K562 (cell line): ENCODE data around the gene CELSR3. TPM values are rescaled to one million over a fixed set of nuclear protein-coding genes. Genes with fewer than 3 reads are reported as not detected.

Experiments used
- ATAC-seq: fragments of 200-7000 bp; cut with Tn5 transposase; 3 replicates; pipeline ENCODE4 v1.9.1; 2020; ENCODE audit warnings: moderate library complexity
- BruUV-seq: library from RNA; stranded (reverse); fragments of 400-500 nt; replicated peaks from 2 replicates; lab custom pipeline; 2021; lab: Mats Ljungman, UMichigan
- CTCF ChIA-PET: fragments of 300-600 bp; formaldehyde crosslinking; extraction: SDS; loops from one replicate; lab custom pipeline; 2021; ENCODE audit warnings: low intra/inter-chr PET ratio; lab: Yijun Ruan, JAX
- POLR2A ChIA-PET: fragments of 300-600, 350-650 bp; sonication (Branson Sonifier 250); formaldehyde crosslinking; extraction: SDS; loops from one replicate; lab custom pipeline; 2021; ENCODE audit warnings: antibody characterized with exemption, inconsistent platforms; lab: Yijun Ruan, JAX
- DNase-seq, 4 experiments: peaks; one replicate each; pipeline versions ENCODE4 v3.0.0 to v3.0.0-alpha.2; 2011 to 2018; ENCODE audit warnings: low spot score in 3 of 4, mixed read lengths in 3 of 4; ENCODE audit errors: extremely low read depth in 1 of 4
- FAIRE-seq: peaks from 2 replicates; lab custom pipeline; 2011; peaks lifted over from hg19 to GRCh38; lab: Jason Lieb, UNC
- H2AFZ ChIP-seq: 2 replicates; pipeline ENCODE4 v1.6.0; 2011; ENCODE audit warnings: low read depth, low read length, control low read depth, inconsistent platforms
- H3K27ac ChIP-seq: fragments of 200-600 bp; 3 replicates; pipeline ENCODE4 v1.8.0; 2011; ENCODE audit warnings: low read depth, mild to moderate bottlenecking, control low read depth, inconsistent platforms, low read length, moderate library complexity, mixed read lengths; ENCODE audit errors: extremely low read depth
- H3K27me3 ChIP-seq, 2 experiments: fragments of 300-600 bp in 1 of 2; 2 replicates in 1 of 2; 3 replicates in 1 of 2; pipeline versions ENCODE4 v1.6.0 to v1.8.0; 2011; ENCODE audit warnings: inconsistent platforms in 2 of 2, low read length in 2 of 2, mild to moderate bottlenecking in 1 of 2, mixed read lengths in 1 of 2, moderate library complexity in 1 of 2; ENCODE audit not compliant: control insufficient read depth in 2 of 2, insufficient read depth in 2 of 2
- H3K36me3 ChIP-seq: fragments of 300-600 bp; 3 replicates; pipeline ENCODE4 v1.8.0; 2011; ENCODE audit warnings: mild to moderate bottlenecking, low read length, inconsistent platforms; ENCODE audit not compliant: control insufficient read depth, insufficient read depth
- H3K4me1 ChIP-seq, 2 experiments: fragments of 200-600 bp in 1 of 2; replicated peaks in 1 of 2; 2 replicates in 1 of 2; 3 replicates in 1 of 2; pipeline versions ENCODE4 v1.5.1 to v1.8.0; 2011; ENCODE audit warnings: inconsistent platforms in 2 of 2, low read length in 2 of 2, mild to moderate bottlenecking in 1 of 2, mixed read lengths in 1 of 2, moderate library complexity in 1 of 2; ENCODE audit not compliant: control insufficient read depth in 2 of 2, insufficient read depth in 2 of 2
- H3K4me2 ChIP-seq: 2 replicates; pipeline ENCODE4 v1.6.1; 2011; ENCODE audit warnings: low read length, control low read depth, inconsistent platforms, mixed read lengths; ENCODE audit not compliant: insufficient read depth
- H3K4me3 ChIP-seq: fragments of 200-600 bp; sonication (generic), shearing (Covaris generic); 2 replicates; pipeline ENCODE4 v1.5.1; 2016; ENCODE audit warnings: control low read depth, inconsistent platforms
- H3K79me2 ChIP-seq: fragments of 200-600 bp; 3 replicates; pipeline ENCODE4 v1.8.0; 2011; ENCODE audit warnings: low read length, inconsistent platforms; ENCODE audit not compliant: control insufficient read depth, insufficient read depth
- H3K9ac ChIP-seq, 2 experiments: 2 replicates each; pipeline versions ENCODE4 v1.6.0 to v1.6.1; 2011; ENCODE audit warnings: low read depth in 2 of 2, low read length in 2 of 2, control low read depth in 1 of 2, inconsistent platforms in 1 of 2, mild to moderate bottlenecking in 1 of 2, mixed read lengths in 1 of 2; ENCODE audit not compliant: insufficient read depth in 1 of 2
- H3K9me1 ChIP-seq: one replicate; pipeline ENCODE4 v1.6.0; 2011; ENCODE audit warnings: inconsistent platforms, mild to moderate bottlenecking, low read length, moderate library complexity; ENCODE audit not compliant: control insufficient read depth, insufficient read depth
- H3K9me3 ChIP-seq: replicated peaks from 2 replicates; pipeline ENCODE4 v1.5.1; 2011; ENCODE audit warnings: low read depth, low read length, inconsistent platforms; ENCODE audit not compliant: control insufficient read depth, insufficient read depth
- H4K20me1 ChIP-seq: replicated peaks from 2 replicates; pipeline ENCODE4 v1.6.1; 2011; ENCODE audit warnings: low read length, inconsistent platforms, mixed read lengths; ENCODE audit not compliant: control insufficient read depth, insufficient read depth
- ARID3A ChIP-seq: IDR thresholded peaks from 2 replicates; pipeline ENCODE4 v1.6.1; 2012; ENCODE audit warnings: low read depth, low read length, improper control_type of control experiment, borderline replicate concordance
- ATF3 ChIP-seq, 2 experiments: fragments of 450-650 bp in 1 of 2; sonication (generic) in 1 of 2; formaldehyde crosslinking in 1 of 2; IDR thresholded peaks in 1 of 2; conservative IDR thresholded peaks in 1 of 2; 2 replicates each; pipeline versions ENCODE4 v1.6.1 to v1.8.1; 2016 to 2023; ENCODE audit warnings: mild to moderate bottlenecking in 2 of 2, moderate library complexity in 2 of 2, inconsistent platforms in 1 of 2, missing genetic modification reagents in 1 of 2
- ATF4 ChIP-seq: fragments of 450-650 bp; formaldehyde crosslinking; IDR thresholded peaks from 2 replicates; pipeline ENCODE4 v1.4.0; 2022; ENCODE audit warnings: mild to moderate bottlenecking, moderate library complexity
- BMI1 ChIP-seq: fragments of 150-350 bp; IDR thresholded peaks from 2 replicates; pipeline ENCODE4 v1.6.1; 2014; ENCODE audit warnings: low read length
- EP400 ChIP-seq: fragments of 450-650 bp; IDR thresholded peaks from 2 replicates; pipeline ENCODE4 v1.6.1; 2017; ENCODE audit warnings: antibody characterized with exemption, mild to moderate bottlenecking, moderate library complexity
- GATAD2B ChIP-seq: fragments of 450-650 bp; IDR thresholded peaks from 2 replicates; pipeline ENCODE4 v1.6.1; 2017; ENCODE audit warnings: mild to moderate bottlenecking, borderline replicate concordance
- HDAC2 ChIP-seq: fragments of 450-650 bp; IDR thresholded peaks from 2 replicates; pipeline ENCODE4 v1.6.1; 2016; ENCODE audit warnings: mild to moderate bottlenecking
- KLF1 ChIP-seq: fragments of 450-650 bp; IDR thresholded peaks from 2 replicates; pipeline ENCODE4 v1.6.1; 2016; ENCODE audit warnings: missing genetic modification characterization, missing compliant biosample characterization
- PML ChIP-seq: IDR thresholded peaks from 2 replicates; pipeline ENCODE4 v1.6.1; 2012; ENCODE audit warnings: low read length, inconsistent platforms
- PTTG1 ChIP-seq: fragments of 450-650 bp; IDR thresholded peaks from 2 replicates; pipeline ENCODE4 v1.6.1; 2016; ENCODE audit warnings: low read depth, mild to moderate bottlenecking, missing genetic modification characterization, missing compliant biosample characterization
- SMAD3 ChIP-seq: fragments of 450-650 bp; formaldehyde crosslinking; conservative IDR thresholded peaks from 2 replicates; pipeline ENCODE4 v1.4.0; 2020; ENCODE audit warnings: mild to moderate bottlenecking
- SMAD4 ChIP-seq: fragments of 250-450 bp; sonication (Bioruptor Pico); conservative IDR thresholded peaks from 2 replicates; pipeline ENCODE4 v1.8.0; 2021; ENCODE audit warnings: inconsistent platforms, mild to moderate bottlenecking, moderate library complexity
- TAL1 ChIP-seq: fragments of 450-650 bp; IDR thresholded peaks from 2 replicates; pipeline ENCODE4 v1.6.1; 2016; ENCODE audit warnings: mild to moderate bottlenecking
- ZBED1 ChIP-seq: IDR thresholded peaks from 2 replicates; pipeline ENCODE4 v1.6.1; 2014
- ZBTB9 ChIP-seq: fragments of 450-650 bp; formaldehyde crosslinking; IDR thresholded peaks from 2 replicates; pipeline ENCODE4 v1.4.0; 2020; ENCODE audit warnings: mild to moderate bottlenecking, moderate library complexity
- ZNF24 ChIP-seq: fragments of 450-650 bp; IDR thresholded peaks from 2 replicates; pipeline ENCODE4 v1.6.1; 2016
- ZNF41 ChIP-seq: fragments of 250-450 bp; sonication (Bioruptor Pico); conservative IDR thresholded peaks from 2 replicates; pipeline ENCODE4 v1.4.0; 2020; ENCODE audit warnings: mild to moderate bottlenecking
- WGBS: fragments of 100-300 bp; shearing (Covaris generic); methylation state at CpG from one replicate; pipeline ENCODE4 v1.1.6; 2016; ENCODE audit warnings: low coverage, mixed read lengths; ENCODE audit not compliant: insufficient coverage; ENCODE audit errors: missing lambda C conversion rate; 5-methylcytosine and 5-hydroxymethylcytosine counted together
- in situ Hi-C: fragments of 300-500 bp; cut with MboI; formaldehyde crosslinking; loops from 4 replicates; pipeline ENCODE4 v1.15.0; 2018; ENCODE audit warnings: inconsistent platforms, mixed read lengths
- intact Hi-C: fragments of 100-400 bp; cut with micrococcal nuclease; formaldehyde crosslinking; loops from 2 replicates; pipeline ENCODE4 v1.14.2; 2022
- polyA plus RNA-seq, 8 experiments: library from polyadenylated mRNA; depleted of rRNA in 4 of 8; stranded (reverse) in 5 of 8; unstranded in 3 of 8; fragments of >200 nt; fragmentation: Nextera tagmentation in 2 of 8; fragmentation: Illumina TruSeq in 1 of 8; extraction: Ambion mirVana in 2 of 8; extraction: Trizol in 1 of 8; gene quantifications; 2 replicates each; pipeline versions ENCODE4 v1.2.1 to v1.2.3, GENCODE V29; 2011 to 2014; ENCODE audit warnings: inconsistent platforms in 1 of 8, missing spikeins in 1 of 8
- total RNA-seq, 7 experiments: library from RNA; depleted of rRNA in 6 of 7; stranded (reverse); fragments of >200 nt in 6 of 7; fragmentation: Illumina TruSeq in 2 of 7; extraction: Trizol in 2 of 7; gene quantifications; 2 replicates each; pipeline versions ENCODE4 v1.2.1 to v1.2.3, GENCODE V29; 2011 to 2021; ENCODE audit warnings: low replicate concordance in 1 of 7

The CELSR3 gene
- total and polyA plus RNA-seq, 9 of the 15 experiments (the other 6 are each of a cell fraction or from before 2014, with no cell fraction given), result 0.10 to 2.7 (median 0.76) TPM

GRCh38 chr3:48681974-48682610 is 19.4 kb upstream of the CELSR3 start:
- 95% methylated on average over 6 of the region's 17 CpGs for WGBS
- Histone ChIP-seq H3K36me3 (peaks cover 50% of the 10 kb centered on the region; the same call in 2 of the 3 replicates), H3K4me1 (peaks cover 21 to 30% of the 10 kb centered on the region in 2 experiments; a peak in 4 of 5 replicates), H3K27me3 (no peaks in the 10 kb centered on the region), H3K9me3 (no peaks in the 10 kb centered on the region), H2AFZ (no peak overlapping the region), H3K4me2 (no peak overlapping the region), H4K20me1 (peaks cover 10% of the 10 kb centered on the region; the same call in 1 of the 2 replicates), H3K27ac (no peak overlapping the region), H3K79me2 (peaks cover 27% of the 10 kb centered on the region), H3K9ac (peak overlapping the region in 1 of 2 experiments; percentile 35; a peak in 1 of 4 replicates), H3K4me3 (no peak overlapping the region), H3K9me1 (no peaks in the 10 kb centered on the region)
- intact Hi-C loops (no loop called here), in situ Hi-C loops (no loop called here)
- DNase-seq (no peak), FAIRE-seq (no peak), ATAC-seq (no peak)
- ChIA-PET CTCF (no interaction called here), POLR2A (interaction anchor here (0.8 kb wide), 1 partner anchor 150 kb away, joined by 3 read pairs; no protein-coding TSS in a partner anchor)
- BruUV-seq, result no TSS peak
- TF ChIP-seq ARID3A (no peak), HDAC2 (no peak), PTTG1 (tag) (no peak), ZNF41 (CRISPR knock-in tag) (no peak), TAL1 (no peak), SMAD4 (CRISPR knock-in tag) (no peak), PML (no peak), EP400 (no peak), GATAD2B (no peak), BMI1 (no peak), ZNF24 (no peak), ZBED1 (no peak), ZBTB9 (no peak), ATF3 (IDR thresholded peaks at IDR 0.05) (no peak), ATF3 (CRISPR knock-in tag; conservative IDR thresholded peaks at IDR 0.05) (no peak), KLF1 (tag) (no peak), ATF4 (CRISPR knock-in tag) (no peak), SMAD3 (CRISPR knock-in tag) (no peak)
